HepG2 (cell line): ENCODE results near the gene NTRK2. TPM values are rescaled to one million over a fixed set of nuclear protein-coding genes. Genes with fewer than 3 reads are reported as not detected.

Experiments
- ATAC-seq: fragments of 200-7000 bp; cut with Tn5 transposase; 3 replicates; pipeline ENCODE4 v1.9.1; 2020; ENCODE audit warnings: mild to moderate bottlenecking, moderate library complexity
- BruUV-seq: library from RNA; stranded (reverse); fragments of 400-500 nt; replicated peaks from 2 replicates; lab custom pipeline; 2021; lab: Mats Ljungman, UMichigan
- CTCF ChIA-PET: fragments of 300-600 bp; formaldehyde crosslinking; extraction: SDS; loops from one replicate; lab custom pipeline; 2021; ENCODE audit warnings: low total read pairs, inconsistent platforms, low intra/inter-chr PET ratio; lab: Yijun Ruan, JAX
- POLR2A ChIA-PET: fragments of 350-600 bp; sonication (Branson Sonifier 250); formaldehyde crosslinking; loops from one replicate; lab custom pipeline; 2020; ENCODE audit warnings: antibody characterized with exemption, inconsistent platforms; lab: Yijun Ruan, JAX
- DNase-seq: peaks from one replicate; pipeline ENCODE4 v3.0.0-alpha.2; 2015; ENCODE audit warnings: low spot score
- FAIRE-seq: peaks from 3 replicates; lab custom pipeline; 2011; peaks lifted over from hg19 to GRCh38; lab: Jason Lieb, UNC
- H2AFZ ChIP-seq: one replicate; pipeline ENCODE4 v1.6.1; 2011; ENCODE audit warnings: low read length, inconsistent platforms
- H3K27ac ChIP-seq: fragments of 300-600 bp; 3 replicates; pipeline ENCODE4 v1.8.0; 2011; ENCODE audit warnings: mixed run types, mild to moderate bottlenecking, mixed read lengths, low read length, inconsistent platforms; ENCODE audit not compliant: insufficient read depth; ENCODE audit errors: extremely low read length
- H3K27me3 ChIP-seq, 2 experiments: fragments of 200-600 bp in 1 of 2; 2 replicates in 1 of 2; 3 replicates in 1 of 2; pipeline versions ENCODE4 v1.6.0 to v1.8.0; 2011; ENCODE audit warnings: low read length in 2 of 2, mild to moderate bottlenecking in 2 of 2, moderate library complexity in 2 of 2, inconsistent platforms in 1 of 2; ENCODE audit not compliant: insufficient read depth in 2 of 2, control insufficient read depth in 1 of 2
- H3K36me3 ChIP-seq, 2 experiments: fragments of 200-600 bp in 1 of 2; replicated peaks in 1 of 2; 2 replicates in 1 of 2; 3 replicates in 1 of 2; pipeline versions ENCODE4 v1.5.1 to v1.8.0; 2011; ENCODE audit warnings: low read length in 2 of 2, inconsistent platforms in 1 of 2; ENCODE audit not compliant: insufficient read depth in 2 of 2, control insufficient read depth in 1 of 2
- H3K4me1 ChIP-seq: 2 replicates; pipeline ENCODE4 v1.5.1; 2012; ENCODE audit warnings: low read length, inconsistent platforms; ENCODE audit not compliant: insufficient read depth
- H3K4me2 ChIP-seq: 2 replicates; pipeline ENCODE4 v1.6.0; 2011; ENCODE audit warnings: low read depth, low read length, inconsistent platforms
- H3K4me3 ChIP-seq, 3 experiments: fragments of 200-600 bp in 1 of 3; sonication (generic), shearing (Covaris generic) in 1 of 3; replicated peaks in 1 of 3; 2 replicates each; pipeline ENCODE4 v1.5.1; 2011 to 2016; ENCODE audit warnings: low read length in 3 of 3, inconsistent platforms in 2 of 3, low read depth in 2 of 3, mild to moderate bottlenecking in 2 of 3, control low read depth in 1 of 3, mixed read lengths in 1 of 3; ENCODE audit not compliant: insufficient read depth in 1 of 3
- H3K79me2 ChIP-seq: one replicate; pipeline ENCODE4 v1.6.1; 2011; ENCODE audit warnings: low read length, inconsistent platforms; ENCODE audit not compliant: insufficient read depth
- H3K9ac ChIP-seq: 2 replicates; pipeline ENCODE4 v1.6.0; 2011; ENCODE audit warnings: mild to moderate bottlenecking, low read depth, low read length, inconsistent platforms; ENCODE audit not compliant: insufficient read depth
- H3K9me3 ChIP-seq: 2 replicates; pipeline ENCODE4 v1.5.1; 2012; ENCODE audit warnings: mild to moderate bottlenecking, low read length
- H4K20me1 ChIP-seq: 2 replicates; pipeline ENCODE4 v1.6.0; 2011; ENCODE audit warnings: inconsistent platforms, mild to moderate bottlenecking, low read length, moderate library complexity; ENCODE audit not compliant: insufficient read depth
- AHDC1 ChIP-seq: sonication (generic); formaldehyde crosslinking; IDR thresholded peaks from 2 replicates; pipeline ENCODE4 v1.5.1; 2020; ENCODE audit warnings: mild to moderate bottlenecking, missing genetic modification reagents, borderline replicate concordance
- CHCHD3 ChIP-seq: sonication (generic); formaldehyde crosslinking; IDR thresholded peaks from 2 replicates; pipeline ENCODE4 v1.8.0; 2022; ENCODE audit warnings: mild to moderate bottlenecking, missing genetic modification reagents, moderate library complexity
- HIVEP1 ChIP-seq: sonication (generic); formaldehyde crosslinking; IDR thresholded peaks from 2 replicates; pipeline ENCODE4 v1.4.0; 2020; ENCODE audit warnings: mild to moderate bottlenecking, missing genetic modification reagents
- TBL1XR1 ChIP-seq: fragments of 150-350 bp; IDR thresholded peaks from 2 replicates; pipeline ENCODE4 v1.6.1; 2014; ENCODE audit warnings: borderline replicate concordance, low read length; ENCODE audit not compliant: partially characterized antibody
- YY1 ChIP-seq: IDR thresholded peaks from 2 replicates; pipeline ENCODE4 v1.6.1; 2011; ENCODE audit warnings: low read length, low read depth, moderate library complexity, mild to moderate bottlenecking; ENCODE audit not compliant: insufficient read depth, insufficient replicate concordance
- ZBTB3 ChIP-seq: sonication (generic); formaldehyde crosslinking; IDR thresholded peaks from 2 replicates; pipeline ENCODE4 v1.4.0; 2020; ENCODE audit warnings: low read depth, mild to moderate bottlenecking, moderate library complexity, missing genetic modification reagents, borderline replicate concordance
- ZBTB37 ChIP-seq: sonication (generic); formaldehyde crosslinking; IDR thresholded peaks from 2 replicates; pipeline ENCODE4 v1.4.0; 2020; ENCODE audit warnings: mild to moderate bottlenecking, missing genetic modification reagents
- ZBTB46 ChIP-seq: sonication (generic); formaldehyde crosslinking; IDR thresholded peaks from 2 replicates; pipeline ENCODE4 v1.4.0; 2020; ENCODE audit warnings: mild to moderate bottlenecking, missing genetic modification reagents, borderline replicate concordance
- ZFP90 ChIP-seq: sonication (generic); formaldehyde crosslinking; IDR thresholded peaks from 2 replicates; pipeline ENCODE4 v1.8.0; 2022; ENCODE audit warnings: missing genetic modification reagents, mild to moderate bottlenecking, inconsistent platforms, borderline replicate concordance
- ZNF354B ChIP-seq: sonication (generic); formaldehyde crosslinking; IDR thresholded peaks from 2 replicates; pipeline ENCODE4 v1.8.0; 2022; ENCODE audit warnings: mild to moderate bottlenecking, missing genetic modification reagents
- ZNF367 ChIP-seq: sonication (generic); formaldehyde crosslinking; IDR thresholded peaks from 2 replicates; pipeline ENCODE4 v1.4.0; 2020; ENCODE audit warnings: missing genetic modification reagents, borderline replicate concordance
- WGBS: methylation state at CpG from one replicate; pipeline ENCODE4 v1.1.6; 2017; ENCODE audit warnings: low lambda C conversion rate; 5-methylcytosine and 5-hydroxymethylcytosine counted together
- in situ Hi-C: cut with HindIII; loops from 2 replicates; pipeline ENCODE4 v1.10.0; 2017; ENCODE audit warnings: low pct_unique_long_range_greater_than_20kb; ENCODE audit not compliant: extremely low pct_ligation_motif_present
- intact Hi-C: fragments of 100-400 bp; cut with micrococcal nuclease; formaldehyde crosslinking; loops from one replicate; pipeline ENCODE4 v1.10.0; 2022; ENCODE audit not compliant: unreplicated experiment
- polyA plus RNA-seq, 8 experiments: library from polyadenylated mRNA; depleted of rRNA in 3 of 8; stranded (reverse) in 7 of 8; unstranded in 1 of 8; fragments of >200 nt; fragmentation: Illumina TruSeq in 4 of 8; extraction: Trizol in 4 of 8; gene quantifications; 2 replicates each; pipeline versions ENCODE4 v1.2.1 to v1.2.3, GENCODE V29; 2011 to 2016; ENCODE audit warnings: low read depth in 4 of 8, missing spikeins in 1 of 8, mixed read lengths in 1 of 8; ENCODE audit not compliant: insufficient read depth in 1 of 8
- total RNA-seq, 5 experiments: library from RNA; depleted of rRNA; stranded (reverse); fragments of >200 nt; fragmentation: Illumina TruSeq; extraction: Trizol; gene quantifications; 2 replicates each; pipeline ENCODE4 v1.2.3, GENCODE V29; 2016; ENCODE audit warnings: low read depth in 1 of 5

NTRK2 gene
- total and polyA plus RNA-seq, 2 of the 13 experiments (the other 11 are each of a cell fraction or from before 2014, with no cell fraction given) = not detected

- intact Hi-C loops = no loop called here
- ChIA-PET CTCF (no interaction called here), POLR2A (no interaction called here)
- in situ Hi-C loops = loop anchor here (10.0 kb wide), 1 partner anchor 59 kb away; no protein-coding TSS in a partner anchor
- WGBS = 2% methylated on average over 2 of the region's 2 CpGs
- DNase-seq = no peak
- no peaks in the 10 kb centered on the region for H3K4me1 ChIP-seq
- no peaks in the 10 kb centered on the region for H3K79me2 ChIP-seq
- H3K9ac ChIP-seq = no peak overlapping the region
- no peaks in the 10 kb centered on the region for H3K27me3 ChIP-seq
- no peaks in the 10 kb centered on the region for H3K36me3 ChIP-seq
- no TSS peak for BruUV-seq
- no peak for FAIRE-seq
- H3K4me2 ChIP-seq = no peak overlapping the region
- no peak overlapping the region for H3K27ac ChIP-seq
- no peak for ATAC-seq
- TF ChIP-seq ZBTB46 (CRISPR knock-in tag) (no peak), AHDC1 (CRISPR knock-in tag) (no peak), ZFP90 (CRISPR knock-in tag) (no peak), TBL1XR1 (no peak), ZNF354B (CRISPR knock-in tag) (no peak), YY1 (no peak), ZBTB37 (CRISPR knock-in tag) (no peak), ZBTB3 (CRISPR knock-in tag) (no peak), CHCHD3 (no peak), HIVEP1 (CRISPR knock-in tag) (no peak), ZNF367 (CRISPR knock-in tag) (no peak)
- H2AFZ ChIP-seq = no peak overlapping the region
- no peaks in the 10 kb centered on the region for H3K9me3 ChIP-seq
- H3K4me3 ChIP-seq = no peak overlapping the region
- H4K20me1 ChIP-seq = no peaks in the 10 kb centered on the region
These were observed 274.0 kb downstream of the NTRK2 start for GRCh38 chr9:84943482-84944050.
